Renal cortex interstitium (tissue), 11 donors: Measurements from ENCODE around the gene ARHGAP27. TPM values are rescaled to one million over a fixed set of nuclear protein-coding genes. Genes with fewer than 3 reads are reported as not detected.

Experiments used
- DNase-seq, 11 donors: peaks; one replicate each; pipeline ENCODE4 v3.0.0-alpha.2; 2013; ENCODE audit warnings: low read depth in 9 of 11, low spot score in 4 of 11; ENCODE audit errors: extremely low read depth in 1 of 11
- polyA plus RNA-seq, 3 donors: library from polyadenylated mRNA; unstranded; fragments of 120-200 nt; gene quantifications; one replicate each; pipeline ENCODE4 v1.2.1, GENCODE V29; 2013; ENCODE audit not compliant: insufficient read length in 3 of 3

ARHGAP27 gene
- polyA plus RNA-seq, 3 donors: 11.7 to 23.2 (median 14.5) TPM

DNA sequence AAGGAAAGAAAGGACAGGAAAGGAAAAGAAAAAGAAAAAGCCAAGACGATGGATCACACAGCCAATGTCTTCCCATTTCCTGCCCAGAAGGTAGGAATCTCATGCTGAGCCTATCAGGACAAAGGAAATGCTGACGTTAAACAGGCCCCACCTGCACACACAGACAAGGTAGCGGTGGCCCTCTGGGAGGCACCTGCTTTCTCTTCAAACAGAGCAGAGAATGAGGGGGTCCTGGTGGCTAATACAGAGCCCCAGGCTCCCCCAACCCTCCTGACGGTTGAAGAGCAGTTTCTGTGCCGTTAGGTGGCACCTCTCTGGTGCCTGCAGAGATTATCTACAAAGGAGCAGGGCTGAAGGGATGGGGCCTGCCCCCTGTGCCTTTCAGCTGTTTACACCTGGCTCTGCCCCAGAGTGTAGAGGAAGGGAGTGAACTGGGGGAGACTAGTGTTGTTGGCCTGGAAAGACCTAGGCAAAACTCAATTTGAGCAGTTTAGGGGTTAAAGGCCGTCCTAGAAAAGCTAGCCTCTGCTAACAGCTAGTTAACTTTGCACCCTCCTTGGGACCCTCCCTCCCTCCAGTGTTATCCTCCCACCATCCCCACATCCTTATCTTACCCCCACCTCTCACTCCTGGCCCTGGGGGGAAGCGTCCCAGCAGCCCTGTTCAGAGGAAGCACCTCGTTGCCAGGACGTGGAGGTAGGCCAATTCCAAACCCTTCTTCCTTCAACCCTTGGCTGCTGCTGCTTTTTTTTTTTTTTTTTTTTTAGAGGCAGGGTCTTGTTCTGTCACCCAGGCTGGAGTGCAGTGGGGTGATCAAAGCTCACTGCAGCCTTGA lies 56.3 kb downstream of the ARHGAP27 start:
- DNase-seq: no peak

DNA sequence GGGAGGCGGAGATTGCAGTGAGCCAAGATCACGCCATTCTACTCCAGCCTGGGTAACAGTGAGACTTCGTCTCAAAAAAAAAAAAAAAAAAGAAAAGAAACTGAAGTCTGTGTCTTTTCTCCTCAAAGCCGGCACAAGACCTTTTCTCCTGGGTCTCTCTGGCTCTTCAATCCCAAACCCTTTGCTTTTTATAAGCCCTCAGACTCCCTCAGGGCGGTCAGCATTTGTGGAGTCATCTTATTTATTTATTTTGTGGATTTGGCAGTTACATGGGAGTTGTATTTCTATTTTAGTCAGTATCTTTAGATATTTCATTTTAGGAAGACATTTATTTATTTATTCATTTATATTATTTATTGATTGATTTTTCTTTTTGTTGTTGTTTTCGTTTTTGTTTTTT lies 58.2 kb downstream of the ARHGAP27 start:
- DNase-seq: no peak

DNA sequence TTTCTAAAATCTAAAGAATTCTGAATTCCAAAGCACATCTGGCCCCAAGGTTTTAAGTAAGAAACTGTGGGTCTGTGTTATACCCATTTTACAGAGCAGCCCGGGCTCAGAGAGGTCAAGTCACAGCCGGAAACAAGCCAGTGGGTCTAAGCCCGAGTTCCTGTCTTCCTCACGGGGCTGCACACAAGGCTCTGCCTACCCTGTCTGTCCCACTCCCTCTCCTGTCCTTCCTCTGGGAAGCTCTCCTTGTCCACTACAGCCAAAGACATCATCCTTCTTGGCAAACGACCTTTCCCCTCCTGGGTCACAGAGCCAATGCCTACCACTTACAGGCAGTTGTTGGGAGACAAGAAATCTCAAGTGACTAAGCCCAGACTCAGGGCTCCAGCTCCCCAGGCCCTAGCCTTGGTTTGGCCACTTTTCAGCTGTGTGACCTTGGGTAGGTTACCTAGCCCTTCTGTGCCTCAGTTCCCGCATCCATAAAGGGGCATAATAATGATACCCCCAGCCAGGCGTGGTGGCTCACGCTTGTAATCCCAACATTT lies 60.3 kb downstream of the ARHGAP27 start:
- DNase-seq: no peak

GRCh38 chr17:45371414-45372324 lies 61.0 kb downstream of the ARHGAP27 start:
- peak in 10 of 11 donors; percentile 33 to 76 (median 69) for DNase-seq

DNA sequence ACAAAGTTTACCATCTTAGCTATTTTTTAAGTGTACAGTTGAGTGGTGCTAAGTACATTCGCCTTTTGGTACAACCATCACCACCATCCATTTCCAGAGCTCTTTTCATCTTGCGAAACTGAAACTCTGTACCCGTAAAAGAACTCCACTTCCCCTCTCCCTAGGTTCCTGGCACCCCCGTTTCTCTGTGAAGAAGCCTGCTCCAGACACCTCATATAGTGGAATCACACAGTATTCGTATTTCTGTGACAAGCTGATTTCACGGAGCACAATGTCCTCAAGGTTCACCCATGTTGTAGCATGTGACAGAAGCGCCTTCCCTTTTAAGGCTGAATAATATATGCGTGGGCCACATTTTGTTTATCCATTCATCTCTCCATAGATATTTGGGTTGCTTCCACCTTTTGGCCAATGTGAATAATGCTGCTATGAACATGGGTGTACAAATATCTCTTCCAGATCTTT lies 61.7 kb downstream of the ARHGAP27 start:
- no peak for DNase-seq

DNA sequence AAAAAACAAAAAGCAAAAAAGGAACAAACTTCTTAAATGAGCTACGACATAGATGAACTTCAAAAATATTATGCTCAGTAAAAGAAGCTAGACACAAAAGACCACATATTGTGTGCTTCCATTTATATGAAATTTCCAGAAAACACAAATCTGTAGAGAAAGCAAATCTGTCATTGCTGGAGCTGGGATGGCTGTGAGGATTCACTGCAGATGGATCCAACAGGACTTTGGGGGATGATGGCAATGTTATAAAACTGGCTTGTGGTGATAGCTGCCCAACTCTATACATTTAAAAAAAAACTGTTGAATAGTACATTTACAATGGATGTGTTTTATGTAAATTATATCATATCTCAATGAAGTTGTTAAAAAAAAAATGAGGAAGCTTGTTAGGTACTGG lies 63.2 kb downstream of the ARHGAP27 start:
- no peak for DNase-seq

DNA sequence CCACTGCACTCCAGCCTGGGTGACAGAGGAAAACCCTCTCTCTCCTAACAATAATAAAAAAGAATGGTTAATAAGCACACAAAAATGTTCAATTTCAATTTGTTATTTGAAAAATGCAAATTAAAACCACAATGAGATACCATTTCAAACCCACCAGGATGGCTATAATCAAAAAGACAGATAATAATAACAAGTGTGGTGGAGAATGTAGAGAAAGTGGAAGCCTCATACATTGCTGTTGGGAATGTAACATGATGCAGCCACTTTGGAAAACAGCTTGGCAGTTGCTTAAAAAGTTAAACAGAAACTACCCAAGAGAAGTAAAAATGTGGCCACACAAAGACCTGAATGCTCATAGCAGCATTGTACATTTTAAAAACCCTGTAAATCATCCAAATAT lies 64.0 kb downstream of the ARHGAP27 start:
- no peak for DNase-seq

- no peak for DNase-seq
These were observed 65.5 kb downstream of the ARHGAP27 start for GRCh38 chr17:45367216-45367615.

- no peak for DNase-seq
These were observed 66.0 kb downstream of the ARHGAP27 start for GRCh38 chr17:45366691-45367090.

GRCh38 chr17:45366049-45366448 lies 66.6 kb downstream of the ARHGAP27 start:
- DNase-seq: no peak

GRCh38 chr17:45364531-45365390 lies 67.9 kb downstream of the ARHGAP27 start:
- no peak for DNase-seq

GRCh38 chr17:45363498-45363897 lies 69.2 kb downstream of the ARHGAP27 start:
- no peak for DNase-seq

GRCh38 chr17:45361976-45362375 lies 70.7 kb downstream of the ARHGAP27 start:
- DNase-seq: no peak

DNA sequence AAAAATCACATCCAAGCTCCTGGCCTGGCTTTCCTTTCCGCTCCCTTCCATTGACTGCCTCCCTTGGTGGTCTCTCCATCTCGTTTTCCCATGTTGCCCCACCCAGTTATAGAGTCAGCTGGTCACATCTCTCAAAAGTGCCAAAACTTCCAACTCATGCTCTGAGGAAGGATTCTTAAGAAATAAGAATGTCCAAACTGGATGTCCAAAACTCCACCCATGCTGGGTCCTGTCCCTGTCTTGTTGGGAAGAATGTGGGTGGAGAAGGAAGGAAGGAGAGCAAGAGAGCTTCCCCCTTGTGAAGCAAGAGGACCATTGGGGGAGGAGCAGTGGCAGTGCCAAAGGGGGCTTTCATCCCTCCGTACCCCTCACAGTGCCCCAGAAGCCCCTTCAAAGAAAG lies 71.2 kb downstream of the ARHGAP27 start:
- no peak for DNase-seq

DNA sequence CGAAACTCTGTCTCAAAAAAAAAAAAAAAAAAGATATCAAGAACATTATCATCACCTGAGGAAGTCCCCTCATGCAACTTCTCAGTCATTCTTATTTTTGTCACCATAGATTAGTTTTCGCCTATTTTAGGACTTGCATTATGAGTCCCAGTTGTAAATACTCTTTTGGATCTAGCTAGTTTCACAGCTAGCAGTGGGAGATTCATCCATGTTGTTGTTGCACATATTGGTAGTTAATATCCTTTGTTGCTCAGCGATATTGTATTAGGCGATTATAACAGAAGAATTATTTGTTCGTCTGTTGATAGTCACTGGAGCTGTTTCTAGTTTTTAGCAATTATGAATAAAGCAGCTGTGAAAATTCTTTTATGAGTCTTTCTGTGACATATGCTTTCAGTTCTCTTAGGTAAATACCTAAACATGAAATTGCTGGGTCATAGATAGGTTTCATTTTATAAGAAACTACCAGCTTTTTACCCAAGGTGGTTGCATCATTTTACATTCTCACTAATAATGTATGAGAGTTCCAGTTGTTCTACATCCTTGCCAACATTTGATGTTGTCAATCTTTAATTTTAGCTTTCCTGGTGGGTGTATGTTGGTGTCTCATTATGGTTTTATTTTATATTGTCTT lies 75.2 kb downstream of the ARHGAP27 start:
- no peak for DNase-seq

- no peak for DNase-seq
These were observed 77.6 kb downstream of the ARHGAP27 start for GRCh38 chr17:45355087-45355486.

DNA sequence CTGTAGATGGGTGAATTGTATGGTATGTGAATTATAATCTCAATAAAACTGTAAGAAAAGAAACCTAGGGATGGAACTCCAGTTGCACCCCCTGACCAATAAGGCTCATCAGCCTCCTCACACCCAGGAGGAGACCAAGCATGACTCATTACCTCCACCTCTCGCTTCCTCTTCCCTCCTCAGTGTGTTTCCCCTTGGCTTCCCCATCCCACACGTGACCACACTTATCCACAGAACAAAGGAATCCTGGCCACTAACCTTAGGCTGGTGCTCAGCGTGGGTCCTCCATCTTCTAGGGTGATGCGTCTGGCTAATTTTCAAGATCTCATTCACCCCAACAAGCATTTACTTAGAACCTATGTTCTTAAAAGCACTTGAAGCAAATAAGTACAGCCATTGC lies 79.6 kb downstream of the ARHGAP27 start:
- DNase-seq: no peak

DNA sequence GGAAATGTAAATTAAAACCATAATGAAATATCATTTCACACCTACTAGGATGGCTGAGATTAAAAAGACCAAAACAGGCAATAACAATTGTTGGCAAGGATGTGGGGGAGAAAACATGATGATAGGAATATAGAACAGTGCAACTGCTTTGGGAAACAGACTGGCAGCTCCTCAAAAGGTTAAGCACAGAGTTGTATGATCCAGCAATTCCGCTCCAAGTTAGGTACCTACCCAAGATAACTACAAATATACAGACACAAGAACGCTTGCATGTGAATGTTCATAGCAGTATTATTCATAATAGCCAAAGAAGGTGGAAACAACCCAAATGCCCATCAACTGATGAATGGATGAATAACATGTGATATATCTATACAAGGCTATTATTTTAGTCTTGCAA lies 80.8 kb downstream of the ARHGAP27 start:
- DNase-seq: no peak
